GM13976 (cell line): Measurements from ENCODE around the gene ZMYM5.
"Not testable (repeated sequence)": the region's sequence is repeated elsewhere in the genome, so short reads cannot be mapped to it uniquely, and the experiment has no call there.

Experiments
- DNase-seq: peaks from one replicate; pipeline ENCODE4 v3.0.0; 2012; ENCODE audit warnings: low spot score
- CTCF ChIP-seq: IDR thresholded peaks from 2 replicates; pipeline ENCODE4 v1.5.1; 2012; ENCODE audit warnings: borderline replicate concordance, mild to moderate bottlenecking; ENCODE audit not compliant: insufficient read depth; ENCODE audit errors: extremely low read depth, missing control alignments, control extremely low read depth
- in situ Hi-C: fragments of 300-500 bp; cut with MboI; formaldehyde crosslinking; loops from one replicate; pipeline ENCODE4 v1.12.0; 2022; ENCODE audit warnings: low sequenced_read_pairs, mixed read lengths, inconsistent platforms; ENCODE audit not compliant: unreplicated experiment

ZMYM5 gene

GRCh38 chr13:19822673-19823072, 40.8 kb downstream of the ZMYM5 start:
- no peak for DNase-seq
- TF ChIP-seq CTCF = no peak
- in situ Hi-C loops = loop anchor here (10.0 kb wide), 1 partner anchor 58 kb away; no protein-coding TSS in a partner anchor

- DNase-seq = no peak
- peak; percentile 21 for TF ChIP-seq CTCF
- in situ Hi-C loops = no loop called here
Measured at GRCh38 chr13:19818223-19818842, 45.1 kb downstream of the ZMYM5 start.

- no peak for DNase-seq
- in situ Hi-C loops = no loop called here
- no peak for TF ChIP-seq CTCF
Measured at GRCh38 chr13:19817510-19818158, 45.8 kb downstream of the ZMYM5 start.

- in situ Hi-C loops = no loop called here
- no peak for TF ChIP-seq CTCF
- DNase-seq = no peak
Measured at GRCh38 chr13:19817106-19817505, 46.3 kb downstream of the ZMYM5 start.

- DNase-seq, in situ Hi-C loops: not testable (repeated sequence)
Measured at GRCh38 chr13:19815842-19816241, 47.6 kb downstream of the ZMYM5 start.

- in situ Hi-C loops = no loop called here
Measured at GRCh38 chr13:19810996-19811881, 52.2 kb downstream of the ZMYM5 start.

More at GRCh38 chr13:19810996-19811881, 52.2 kb downstream of the ZMYM5 start:
- TF ChIP-seq CTCF = no peak
- DNase-seq = no peak
